ENCODE results near the gene USP31. TPM values are rescaled to one million over a fixed set of nuclear protein-coding genes. Genes with fewer than 3 reads are reported as not detected.

Gene USP31
- total RNA-seq, 6 experiments from 2014 or later: 7.1 to 12.8 (median 9.0) TPM

DNA sequence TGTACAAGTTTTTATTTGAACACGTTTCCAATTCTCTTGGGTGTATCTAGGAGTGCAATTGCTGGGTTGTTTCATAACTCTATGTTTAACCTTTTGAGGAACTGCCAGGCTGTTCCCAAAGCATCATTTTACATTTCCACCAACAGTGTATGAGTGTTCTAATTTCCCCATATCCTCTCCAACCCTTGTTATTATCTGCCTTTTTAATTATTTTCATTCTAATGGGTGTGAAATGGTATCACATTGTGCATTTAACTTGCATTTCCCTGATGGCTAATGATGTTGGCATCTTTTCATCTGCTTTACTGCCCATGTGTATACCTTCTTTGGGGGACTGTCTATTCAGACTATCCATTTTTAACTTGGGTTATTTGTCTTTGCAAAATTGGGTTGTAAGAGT, 104.2 kb downstream of the USP31 start:
- Histone ChIP-seq H3K4me1 (no peaks in the 10 kb centered on the region), H3K36me3 (no peaks in the 10 kb centered on the region), H3K4me3 (no peak overlapping the region), H3K27me3 (no peaks in the 10 kb centered on the region), H3K9me3 (no peaks in the 10 kb centered on the region), H3K27ac (no peak overlapping the region)
- no peak for TF ChIP-seq POLR2A (IDR thresholded peaks at IDR 0.05)
- TF ChIP-seq, protein P1, sequence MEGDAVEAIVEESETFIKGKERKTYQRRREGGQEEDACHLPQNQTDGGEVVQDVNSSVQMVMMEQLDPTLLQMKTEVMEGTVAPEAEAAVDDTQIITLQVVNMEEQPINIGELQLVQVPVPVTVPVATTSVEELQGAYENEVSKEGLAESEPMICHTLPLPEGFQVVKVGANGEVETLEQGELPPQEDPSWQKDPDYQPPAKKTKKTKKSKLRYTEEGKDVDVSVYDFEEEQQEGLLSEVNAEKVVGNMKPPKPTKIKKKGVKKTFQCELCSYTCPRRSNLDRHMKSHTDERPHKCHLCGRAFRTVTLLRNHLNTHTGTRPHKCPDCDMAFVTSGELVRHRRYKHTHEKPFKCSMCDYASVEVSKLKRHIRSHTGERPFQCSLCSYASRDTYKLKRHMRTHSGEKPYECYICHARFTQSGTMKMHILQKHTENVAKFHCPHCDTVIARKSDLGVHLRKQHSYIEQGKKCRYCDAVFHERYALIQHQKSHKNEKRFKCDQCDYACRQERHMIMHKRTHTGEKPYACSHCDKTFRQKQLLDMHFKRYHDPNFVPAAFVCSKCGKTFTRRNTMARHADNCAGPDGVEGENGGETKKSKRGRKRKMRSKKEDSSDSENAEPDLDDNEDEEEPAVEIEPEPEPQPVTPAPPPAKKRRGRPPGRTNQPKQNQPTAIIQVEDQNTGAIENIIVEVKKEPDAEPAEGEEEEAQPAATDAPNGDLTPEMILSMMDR (IDR thresholded peaks at IDR 0.05): no peak
- intact Hi-C loops (cut with DNase I): no loop called here
- WGBS (ENCODE audit: insufficient coverage, low coverage, low lambda C conversion rate, missing lambda C conversion rate): 17% methylated on average over 1 of the region's 1 CpG
- DNase-seq: no peak
- no peak for ATAC-seq

DNA sequence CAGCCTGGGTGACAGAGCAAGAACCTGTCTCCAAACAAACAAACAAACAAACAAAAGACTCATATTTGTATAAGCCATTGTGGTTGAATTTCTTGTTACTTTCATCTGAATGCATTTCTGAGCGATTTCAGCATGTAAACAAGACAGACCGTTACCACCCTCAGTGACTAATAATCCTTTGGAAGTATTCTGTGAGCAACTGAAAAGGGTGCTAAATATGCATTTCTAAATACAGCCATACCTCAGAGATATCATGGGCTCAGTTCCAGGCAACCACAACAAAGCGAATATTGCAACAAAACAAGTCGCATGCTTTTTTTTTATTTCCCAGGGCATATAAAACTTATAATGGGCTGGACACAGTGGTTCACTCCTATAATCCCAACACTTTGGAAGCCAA, 109.0 kb downstream of the USP31 start:
- Histone ChIP-seq H3K36me3 (no peaks in the 10 kb centered on the region), H3K4me1 (no peaks in the 10 kb centered on the region), H3K27ac (no peak overlapping the region), H3K27me3 (no peaks in the 10 kb centered on the region), H3K4me3 (no peak overlapping the region), H3K9me3 (no peaks in the 10 kb centered on the region)
- 80% methylated on average over 4 of the region's 4 CpGs for WGBS (ENCODE audit: insufficient coverage, low coverage, low lambda C conversion rate, missing lambda C conversion rate)
- intact Hi-C loops (cut with DNase I): no loop called here
- TF ChIP-seq, protein P1 (IDR thresholded peaks at IDR 0.05): no peak
- no peak for TF ChIP-seq POLR2A (IDR thresholded peaks at IDR 0.05)
- ATAC-seq: no peak
- no peak for DNase-seq

DNA sequence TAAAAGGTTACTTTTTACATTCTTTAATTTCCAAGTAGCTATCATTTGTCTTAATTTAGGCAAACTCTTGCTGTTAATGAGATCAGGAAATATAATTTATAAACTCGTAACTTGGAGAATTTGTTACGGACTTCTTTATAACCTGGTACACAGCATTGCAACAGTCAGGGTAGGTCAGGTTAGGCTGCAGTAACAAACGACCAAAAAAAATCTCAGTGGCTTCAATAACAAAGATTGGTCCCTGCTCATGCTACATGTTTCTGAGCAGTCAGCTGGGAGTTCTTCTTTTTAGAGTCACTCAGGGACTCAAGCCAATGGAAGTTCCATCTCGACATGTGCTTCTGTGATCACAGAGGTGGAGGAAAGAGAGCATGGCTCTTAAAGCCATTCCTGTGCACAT, 110.1 kb downstream of the USP31 start:
- no peak for DNase-seq
- Histone ChIP-seq H3K27ac (no peak overlapping the region), H3K36me3 (no peaks in the 10 kb centered on the region), H3K4me3 (no peak overlapping the region), H3K4me1 (no peaks in the 10 kb centered on the region), H3K9me3 (no peaks in the 10 kb centered on the region), H3K27me3 (no peaks in the 10 kb centered on the region)
- 52% methylated on average over 4 of the region's 4 CpGs for WGBS (ENCODE audit: insufficient coverage, low coverage, low lambda C conversion rate, missing lambda C conversion rate)
- TF ChIP-seq, protein P1 (IDR thresholded peaks at IDR 0.05): no peak
- TF ChIP-seq POLR2A (IDR thresholded peaks at IDR 0.05): no peak
- no peak for ATAC-seq
- intact Hi-C loops (cut with DNase I): no loop called here

DNA sequence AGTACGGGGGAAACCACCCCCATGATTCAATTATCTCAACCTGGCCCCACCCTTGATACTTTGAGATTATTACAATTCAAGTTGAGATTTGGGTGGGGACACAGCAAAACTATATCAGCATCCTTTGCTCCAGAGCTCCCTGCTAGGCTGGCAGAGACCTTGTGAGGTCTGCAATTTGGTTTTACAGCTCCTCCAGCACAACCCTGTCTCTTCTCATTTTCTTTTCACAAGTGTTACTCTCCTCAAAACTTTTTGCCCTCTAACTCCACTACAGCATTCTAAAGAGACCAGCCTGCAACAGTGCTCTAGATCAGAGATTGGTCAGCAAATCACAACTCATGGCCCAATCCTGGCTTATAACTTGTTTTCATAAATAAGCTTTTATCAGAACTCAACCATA, 114.0 kb downstream of the USP31 start:
- 31% methylated on average over 1 of the region's 1 CpG for WGBS (ENCODE audit: insufficient coverage, low coverage, low lambda C conversion rate, missing lambda C conversion rate)
- Histone ChIP-seq H3K4me3 (no peak overlapping the region), H3K36me3 (no peaks in the 10 kb centered on the region), H3K4me1 (no peaks in the 10 kb centered on the region), H3K27ac (no peak overlapping the region), H3K9me3 (no peaks in the 10 kb centered on the region), H3K27me3 (no peaks in the 10 kb centered on the region)
- ATAC-seq (no peak), DNase-seq (no peak)
- intact Hi-C loops (cut with DNase I): no loop called here
- TF ChIP-seq, protein P1 (IDR thresholded peaks at IDR 0.05): no peak
- no peak for TF ChIP-seq POLR2A (IDR thresholded peaks at IDR 0.05)

DNA sequence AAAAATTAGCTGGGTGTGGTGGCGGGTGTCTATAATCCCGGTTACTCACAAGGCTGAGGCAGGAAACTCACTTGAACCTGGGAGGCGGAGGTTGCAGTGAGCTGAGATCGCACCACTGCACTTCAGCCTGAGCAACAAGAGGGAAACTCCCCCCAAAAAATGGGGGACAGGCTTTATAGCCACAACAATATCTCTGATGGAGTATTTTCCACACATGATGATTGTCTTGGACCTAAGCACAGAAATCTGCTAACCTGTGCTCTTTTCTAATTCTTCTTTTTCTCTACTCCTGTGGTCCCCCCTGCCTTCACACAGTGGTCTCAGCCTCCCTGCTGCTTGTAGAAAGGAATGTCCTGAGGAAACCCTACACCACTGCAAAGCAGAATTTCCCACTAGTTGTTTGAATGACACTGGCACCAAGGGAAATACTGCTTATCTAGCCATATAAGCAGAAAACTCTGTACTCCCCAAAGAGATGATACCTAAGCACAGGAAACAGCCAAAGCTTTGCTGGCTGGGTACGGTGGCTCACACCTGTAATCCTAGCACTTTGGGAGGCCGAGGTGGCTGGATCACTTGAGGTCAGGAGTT, 117.6 kb downstream of the USP31 start:
- TF ChIP-seq, protein P1 (IDR thresholded peaks at IDR 0.05): no peak
- no peak for TF ChIP-seq POLR2A (IDR thresholded peaks at IDR 0.05)
- intact Hi-C loops (cut with DNase I): no loop called here

More for the DNA sequence above, 117.6 kb downstream of the USP31 start:
- ATAC-seq: no peak
- Histone ChIP-seq H3K27me3 (no peaks in the 10 kb centered on the region), H3K36me3 (no peaks in the 10 kb centered on the region), H3K4me1 (no peaks in the 10 kb centered on the region), H3K9me3 (no peaks in the 10 kb centered on the region), H3K27ac (no peak overlapping the region), H3K4me3 (no peak overlapping the region)
- no peak for DNase-seq
- WGBS (ENCODE audit: insufficient coverage, low coverage, low lambda C conversion rate, missing lambda C conversion rate): 61% methylated on average over 3 of the region's 6 CpGs

Data from right lobe of liver (tissue), 6 donors.